A549 (cell line): ENCODE measurements around the gene TMEM175.

Source experiments
- CTCF ChIP-seq: fragments of >200 bp; sonication (Bioruptor Twin); formaldehyde crosslinking; IDR thresholded peaks from 3 replicates; pipeline ENCODE4 v1.5.1; 2016
- POLR2A ChIP-seq: IDR thresholded peaks from 2 replicates; pipeline ENCODE4 v1.6.1; 2012; ENCODE audit warnings: mild to moderate bottlenecking, low read length
- TF ChIP-seq, protein P1 (sequence below): fragments of 200-600 bp; sonication (generic); IDR thresholded peaks from 2 replicates; pipeline ENCODE4 v1.6.1; 2016; ENCODE audit warnings: antibody characterized with exemption, mild to moderate bottlenecking, moderate library complexity

GRCh38 chr4:917466-917865 lies 14.8 kb upstream of the TMEM175 start:
- TF ChIP-seq CTCF, result no peak
- TF ChIP-seq POLR2A, result no peak
- TF ChIP-seq, protein P1, sequence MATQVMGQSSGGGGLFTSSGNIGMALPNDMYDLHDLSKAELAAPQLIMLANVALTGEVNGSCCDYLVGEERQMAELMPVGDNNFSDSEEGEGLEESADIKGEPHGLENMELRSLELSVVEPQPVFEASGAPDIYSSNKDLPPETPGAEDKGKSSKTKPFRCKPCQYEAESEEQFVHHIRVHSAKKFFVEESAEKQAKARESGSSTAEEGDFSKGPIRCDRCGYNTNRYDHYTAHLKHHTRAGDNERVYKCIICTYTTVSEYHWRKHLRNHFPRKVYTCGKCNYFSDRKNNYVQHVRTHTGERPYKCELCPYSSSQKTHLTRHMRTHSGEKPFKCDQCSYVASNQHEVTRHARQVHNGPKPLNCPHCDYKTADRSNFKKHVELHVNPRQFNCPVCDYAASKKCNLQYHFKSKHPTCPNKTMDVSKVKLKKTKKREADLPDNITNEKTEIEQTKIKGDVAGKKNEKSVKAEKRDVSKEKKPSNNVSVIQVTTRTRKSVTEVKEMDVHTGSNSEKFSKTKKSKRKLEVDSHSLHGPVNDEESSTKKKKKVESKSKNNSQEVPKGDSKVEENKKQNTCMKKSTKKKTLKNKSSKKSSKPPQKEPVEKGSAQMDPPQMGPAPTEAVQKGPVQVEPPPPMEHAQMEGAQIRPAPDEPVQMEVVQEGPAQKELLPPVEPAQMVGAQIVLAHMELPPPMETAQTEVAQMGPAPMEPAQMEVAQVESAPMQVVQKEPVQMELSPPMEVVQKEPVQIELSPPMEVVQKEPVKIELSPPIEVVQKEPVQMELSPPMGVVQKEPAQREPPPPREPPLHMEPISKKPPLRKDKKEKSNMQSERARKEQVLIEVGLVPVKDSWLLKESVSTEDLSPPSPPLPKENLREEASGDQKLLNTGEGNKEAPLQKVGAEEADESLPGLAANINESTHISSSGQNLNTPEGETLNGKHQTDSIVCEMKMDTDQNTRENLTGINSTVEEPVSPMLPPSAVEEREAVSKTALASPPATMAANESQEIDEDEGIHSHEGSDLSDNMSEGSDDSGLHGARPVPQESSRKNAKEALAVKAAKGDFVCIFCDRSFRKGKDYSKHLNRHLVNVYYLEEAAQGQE, result no peak
